Globus pallidus (tissue), 1 donor: ENCODE measurements around the gene KLK12.

Experiments
- DNase-seq: peaks from one replicate; pipeline ENCODE4 v3.0.0-alpha.2; 2015; ENCODE audit warnings: low spot score

The KLK12 gene

DNA sequence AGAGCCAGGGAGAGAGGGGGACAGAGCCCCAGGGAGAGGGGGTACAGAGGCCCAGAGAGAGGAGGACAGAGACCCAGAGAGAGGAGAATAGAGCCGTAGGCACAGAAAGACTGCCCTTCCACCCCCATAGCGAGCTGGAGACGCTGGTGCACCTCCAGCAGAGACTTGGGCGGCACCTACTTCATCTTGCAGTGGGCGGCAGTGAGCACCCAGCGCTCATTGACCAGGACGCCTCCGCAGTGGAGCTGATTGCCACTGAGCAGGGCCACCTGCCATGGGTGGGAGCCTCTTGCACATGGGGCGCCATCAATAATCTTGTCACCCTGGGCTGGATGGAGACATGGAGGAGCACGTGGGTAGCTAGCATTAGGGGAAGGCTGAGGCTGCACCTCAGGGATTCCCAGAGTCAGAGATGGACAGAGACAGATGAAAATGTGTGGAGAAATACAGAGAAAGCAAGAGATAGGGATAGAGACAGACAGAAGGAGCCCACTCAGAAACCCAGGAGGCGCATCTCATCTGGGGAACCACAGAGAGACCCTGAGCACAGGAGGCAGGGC, 53.1 kb downstream of the KLK12 start:
- no peak for DNase-seq

DNA sequence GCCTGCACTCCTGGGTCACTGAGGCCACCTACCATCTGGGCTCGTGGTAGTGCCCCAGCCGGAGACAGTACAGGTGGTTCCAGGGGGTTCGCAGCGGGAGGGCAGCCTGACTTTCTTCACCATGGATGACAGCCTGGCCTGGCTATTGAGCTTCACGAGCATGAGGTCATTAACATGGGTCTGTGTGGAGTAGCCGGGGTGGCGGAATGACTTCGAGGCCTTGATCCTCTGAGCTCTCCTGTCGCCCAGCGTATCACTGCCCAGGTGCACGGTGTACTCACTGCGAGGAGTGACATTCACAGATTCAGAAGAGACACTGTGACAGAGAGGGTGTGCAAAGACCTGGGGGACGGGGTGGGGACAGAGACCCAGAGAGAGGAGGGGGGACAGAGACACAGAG, 54.6 kb downstream of the KLK12 start:
- no peak for DNase-seq

DNA sequence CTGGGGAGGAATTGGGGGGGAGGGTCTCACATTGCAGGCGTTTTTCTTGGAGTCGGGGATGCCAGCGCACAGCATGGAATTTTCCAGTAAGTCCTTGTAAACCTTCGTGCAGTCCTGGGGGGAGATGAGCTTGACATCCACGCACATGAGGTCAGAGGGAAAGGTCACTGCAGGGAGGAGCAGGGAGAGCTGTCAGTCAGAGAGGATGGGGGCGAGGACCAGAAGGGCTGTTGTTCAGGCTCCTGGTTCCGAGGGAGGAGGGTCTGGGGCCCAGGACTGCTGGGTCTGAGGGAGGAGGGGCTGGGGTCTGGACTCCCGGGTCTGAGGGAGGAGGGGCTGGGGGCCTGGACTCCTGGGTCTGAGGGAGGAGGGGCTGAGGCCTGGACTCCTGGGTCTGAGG, 55.0 kb downstream of the KLK12 start:
- no peak for DNase-seq
